GM12874 (cell line): Measurements from ENCODE around the gene WWC1.

Source experiments
- TF ChIP-seq, protein P1 (sequence below): IDR thresholded peaks from 2 replicates; pipeline ENCODE4 v1.5.1; 2011; ENCODE audit warnings: low read depth, mild to moderate bottlenecking, control low read depth, low read length, moderate library complexity; ENCODE audit not compliant: insufficient read depth

The WWC1 gene

DNA sequence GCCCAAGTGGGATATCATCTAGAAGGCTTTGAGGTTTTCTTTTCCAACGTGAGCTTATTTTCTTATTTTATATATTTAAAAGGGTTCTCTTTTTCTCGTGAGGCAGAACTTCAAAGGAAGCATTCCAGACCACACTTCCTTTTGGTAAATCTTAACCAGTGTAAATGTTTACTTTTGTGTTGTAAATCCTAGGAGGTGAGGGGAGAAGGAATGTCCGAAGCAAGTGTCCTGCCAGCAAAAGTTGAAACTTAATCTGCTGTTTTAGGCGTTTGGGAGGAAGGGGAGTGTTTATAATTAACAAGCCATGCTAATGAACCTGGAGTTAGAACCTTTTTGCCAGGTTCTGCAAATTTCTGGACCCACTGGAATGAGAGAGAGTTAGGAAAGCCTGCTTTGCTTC lies 37.9 kb downstream of the WWC1 start:
- TF ChIP-seq, protein P1, sequence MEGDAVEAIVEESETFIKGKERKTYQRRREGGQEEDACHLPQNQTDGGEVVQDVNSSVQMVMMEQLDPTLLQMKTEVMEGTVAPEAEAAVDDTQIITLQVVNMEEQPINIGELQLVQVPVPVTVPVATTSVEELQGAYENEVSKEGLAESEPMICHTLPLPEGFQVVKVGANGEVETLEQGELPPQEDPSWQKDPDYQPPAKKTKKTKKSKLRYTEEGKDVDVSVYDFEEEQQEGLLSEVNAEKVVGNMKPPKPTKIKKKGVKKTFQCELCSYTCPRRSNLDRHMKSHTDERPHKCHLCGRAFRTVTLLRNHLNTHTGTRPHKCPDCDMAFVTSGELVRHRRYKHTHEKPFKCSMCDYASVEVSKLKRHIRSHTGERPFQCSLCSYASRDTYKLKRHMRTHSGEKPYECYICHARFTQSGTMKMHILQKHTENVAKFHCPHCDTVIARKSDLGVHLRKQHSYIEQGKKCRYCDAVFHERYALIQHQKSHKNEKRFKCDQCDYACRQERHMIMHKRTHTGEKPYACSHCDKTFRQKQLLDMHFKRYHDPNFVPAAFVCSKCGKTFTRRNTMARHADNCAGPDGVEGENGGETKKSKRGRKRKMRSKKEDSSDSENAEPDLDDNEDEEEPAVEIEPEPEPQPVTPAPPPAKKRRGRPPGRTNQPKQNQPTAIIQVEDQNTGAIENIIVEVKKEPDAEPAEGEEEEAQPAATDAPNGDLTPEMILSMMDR, result no peak

DNA sequence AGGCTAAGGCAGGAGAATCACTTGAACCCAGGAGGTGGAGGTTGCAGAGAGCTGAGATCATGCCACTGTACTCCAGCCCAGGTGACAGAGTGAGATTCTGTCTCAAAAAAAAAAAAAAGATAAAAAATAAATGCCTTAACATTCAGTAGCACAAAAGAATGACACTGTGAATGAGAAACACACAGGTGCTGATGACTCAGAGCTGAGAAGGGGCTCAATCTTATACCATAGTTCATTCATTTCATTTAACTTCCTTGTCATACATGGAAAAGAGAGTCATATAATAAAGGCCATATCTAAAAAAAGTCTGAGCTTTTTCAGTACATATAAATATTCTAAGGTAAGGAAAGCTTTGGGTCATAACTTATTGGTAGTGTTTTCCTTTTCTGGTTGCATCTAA lies 40.6 kb downstream of the WWC1 start:
- TF ChIP-seq, protein P1, result no peak

DNA sequence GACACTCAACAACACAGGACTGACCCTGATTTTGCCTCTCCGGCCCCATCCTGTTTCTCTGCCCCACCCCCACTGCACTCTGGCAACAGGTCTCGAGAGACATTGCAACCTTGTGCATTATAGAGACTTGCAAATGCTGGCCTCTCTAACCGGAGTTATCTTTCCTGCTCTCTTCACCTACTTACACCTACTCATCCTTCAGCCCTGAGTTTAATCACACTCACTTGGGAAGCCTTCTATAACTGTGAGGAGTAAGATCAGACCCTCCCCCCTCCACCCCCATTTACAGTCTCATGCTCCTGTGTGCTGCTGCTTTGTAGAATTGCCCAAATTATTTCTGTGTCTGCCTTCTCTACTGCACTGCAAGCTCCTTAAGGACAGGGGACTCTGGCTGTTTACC lies 42.8 kb downstream of the WWC1 start:
- TF ChIP-seq, protein P1, result no peak

DNA sequence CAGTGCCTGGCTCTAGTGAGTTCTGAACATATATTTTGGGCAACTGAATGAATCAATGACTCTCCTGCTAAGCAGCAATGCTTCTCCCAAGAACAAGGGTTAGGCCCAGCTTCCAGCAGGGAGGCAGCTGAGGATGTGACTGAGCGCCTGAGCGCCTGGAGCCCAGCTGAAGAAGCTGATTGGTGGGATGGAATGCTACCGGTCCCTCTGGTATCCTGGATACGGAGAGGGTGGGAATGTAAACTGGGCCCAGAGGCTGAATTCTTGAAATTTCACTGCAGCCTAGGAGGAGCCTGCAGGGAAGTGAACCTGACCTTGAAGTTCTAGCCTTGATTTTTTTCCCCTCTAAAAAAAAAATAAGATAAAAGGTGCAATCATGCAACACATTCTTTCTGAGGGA lies 43.2 kb downstream of the WWC1 start:
- TF ChIP-seq, protein P1, result no peak

DNA sequence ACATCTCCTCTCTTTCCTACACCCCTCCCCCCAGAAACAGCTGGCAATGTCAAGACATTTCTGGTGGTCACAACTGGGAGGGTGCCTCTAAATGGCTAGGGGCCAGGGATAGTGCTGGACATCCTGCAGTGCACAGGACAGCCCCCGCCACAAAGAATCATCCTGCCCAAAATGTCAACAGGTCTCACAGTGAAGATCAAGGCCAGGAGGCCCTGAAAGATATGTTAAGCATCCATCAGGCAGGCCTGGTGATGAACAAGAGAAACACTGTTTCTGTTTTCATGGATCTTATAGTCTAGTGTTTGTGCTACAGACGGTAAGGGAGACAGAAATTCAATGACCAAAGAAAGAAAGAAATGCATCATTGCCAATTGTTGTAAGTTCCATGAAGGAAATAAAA lies 45.9 kb downstream of the WWC1 start:
- TF ChIP-seq, protein P1, result no peak

GRCh38 chr5:168339109-168339771 lies 47.8 kb downstream of the WWC1 start:
- TF ChIP-seq, protein P1, result no peak

DNA sequence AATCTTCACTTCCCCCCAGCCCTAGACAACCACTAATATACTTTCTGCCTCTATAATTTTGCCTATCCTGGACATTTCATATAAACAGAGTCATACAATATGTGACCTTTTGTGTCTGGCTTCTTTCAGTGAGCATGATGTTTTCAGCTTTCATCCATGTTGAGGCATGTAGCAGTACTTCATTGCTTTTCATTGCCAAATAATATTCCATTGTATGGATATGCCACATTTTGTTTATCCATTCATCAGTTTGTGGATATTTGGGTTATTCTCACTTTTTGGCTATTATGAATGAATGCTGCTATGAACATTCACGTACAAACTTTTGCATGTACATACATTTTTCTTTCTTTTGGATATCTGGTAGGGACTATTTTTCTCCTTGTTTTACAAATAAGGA lies 49.0 kb downstream of the WWC1 start:
- TF ChIP-seq, protein P1, result no peak
